ENCODE measurements around the gene DSCAML1. TPM values are rescaled to one million over a fixed set of nuclear protein-coding genes. Genes with fewer than 3 reads are reported as not detected.

DSCAML1 gene
- total RNA-seq, 1 donor from 2014 or later, result not detected

DNA sequence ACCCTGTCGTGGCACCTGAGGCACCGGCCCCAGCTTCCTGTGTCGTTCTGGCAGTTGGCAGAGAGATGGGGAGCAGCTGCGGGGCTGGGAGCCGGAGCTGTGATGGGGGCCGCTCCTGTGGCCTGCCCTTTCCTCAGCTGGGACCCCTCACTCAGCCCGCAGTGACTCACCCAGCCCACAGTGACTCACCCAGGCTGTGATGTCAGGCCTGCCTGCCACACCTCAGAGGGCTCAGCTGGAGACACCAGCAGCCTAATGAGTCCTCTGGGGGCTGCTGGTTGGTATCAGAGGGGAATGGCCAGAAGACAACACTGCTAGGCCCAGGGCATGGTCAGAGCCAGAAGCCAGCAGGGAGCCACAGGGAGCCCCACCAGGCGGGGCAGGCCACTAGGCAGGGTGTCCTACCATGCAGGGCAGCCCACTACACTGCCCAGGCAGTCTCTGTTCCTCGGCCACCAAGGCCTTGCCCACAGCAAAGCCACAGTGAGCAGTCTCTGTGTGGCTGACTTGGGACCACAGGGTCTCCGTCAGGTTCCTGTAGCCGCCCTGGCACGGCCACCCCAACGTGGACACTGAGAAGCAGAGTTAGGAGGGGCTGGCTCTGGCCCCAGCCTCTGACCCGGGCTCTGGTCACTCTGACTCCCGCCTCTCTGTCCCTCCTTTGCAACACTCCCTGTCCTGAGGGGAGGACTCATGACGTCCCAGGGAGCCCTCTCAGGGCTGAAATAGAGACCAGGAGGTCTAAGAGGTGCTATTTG is 31.8 kb upstream of the DSCAML1 start:
- Histone ChIP-seq H3K9me3 (no peaks in the 10 kb centered on the region), H3K4me3 (no peak overlapping the region), H3K27ac (no peak overlapping the region), H3K4me1 (no peaks in the 10 kb centered on the region), H3K36me3 (no peaks in the 10 kb centered on the region), H3K27me3 (no peaks in the 10 kb centered on the region)
- TF ChIP-seq, protein P1, sequence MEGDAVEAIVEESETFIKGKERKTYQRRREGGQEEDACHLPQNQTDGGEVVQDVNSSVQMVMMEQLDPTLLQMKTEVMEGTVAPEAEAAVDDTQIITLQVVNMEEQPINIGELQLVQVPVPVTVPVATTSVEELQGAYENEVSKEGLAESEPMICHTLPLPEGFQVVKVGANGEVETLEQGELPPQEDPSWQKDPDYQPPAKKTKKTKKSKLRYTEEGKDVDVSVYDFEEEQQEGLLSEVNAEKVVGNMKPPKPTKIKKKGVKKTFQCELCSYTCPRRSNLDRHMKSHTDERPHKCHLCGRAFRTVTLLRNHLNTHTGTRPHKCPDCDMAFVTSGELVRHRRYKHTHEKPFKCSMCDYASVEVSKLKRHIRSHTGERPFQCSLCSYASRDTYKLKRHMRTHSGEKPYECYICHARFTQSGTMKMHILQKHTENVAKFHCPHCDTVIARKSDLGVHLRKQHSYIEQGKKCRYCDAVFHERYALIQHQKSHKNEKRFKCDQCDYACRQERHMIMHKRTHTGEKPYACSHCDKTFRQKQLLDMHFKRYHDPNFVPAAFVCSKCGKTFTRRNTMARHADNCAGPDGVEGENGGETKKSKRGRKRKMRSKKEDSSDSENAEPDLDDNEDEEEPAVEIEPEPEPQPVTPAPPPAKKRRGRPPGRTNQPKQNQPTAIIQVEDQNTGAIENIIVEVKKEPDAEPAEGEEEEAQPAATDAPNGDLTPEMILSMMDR (IDR thresholded peaks at IDR 0.05), result no peak
- DNase-seq (ENCODE audit: low spot score in 2 of 2), result peak in 1 of 2 donors; percentile 73
- intact Hi-C loops (cut with DNase I), result no loop called here

DNA sequence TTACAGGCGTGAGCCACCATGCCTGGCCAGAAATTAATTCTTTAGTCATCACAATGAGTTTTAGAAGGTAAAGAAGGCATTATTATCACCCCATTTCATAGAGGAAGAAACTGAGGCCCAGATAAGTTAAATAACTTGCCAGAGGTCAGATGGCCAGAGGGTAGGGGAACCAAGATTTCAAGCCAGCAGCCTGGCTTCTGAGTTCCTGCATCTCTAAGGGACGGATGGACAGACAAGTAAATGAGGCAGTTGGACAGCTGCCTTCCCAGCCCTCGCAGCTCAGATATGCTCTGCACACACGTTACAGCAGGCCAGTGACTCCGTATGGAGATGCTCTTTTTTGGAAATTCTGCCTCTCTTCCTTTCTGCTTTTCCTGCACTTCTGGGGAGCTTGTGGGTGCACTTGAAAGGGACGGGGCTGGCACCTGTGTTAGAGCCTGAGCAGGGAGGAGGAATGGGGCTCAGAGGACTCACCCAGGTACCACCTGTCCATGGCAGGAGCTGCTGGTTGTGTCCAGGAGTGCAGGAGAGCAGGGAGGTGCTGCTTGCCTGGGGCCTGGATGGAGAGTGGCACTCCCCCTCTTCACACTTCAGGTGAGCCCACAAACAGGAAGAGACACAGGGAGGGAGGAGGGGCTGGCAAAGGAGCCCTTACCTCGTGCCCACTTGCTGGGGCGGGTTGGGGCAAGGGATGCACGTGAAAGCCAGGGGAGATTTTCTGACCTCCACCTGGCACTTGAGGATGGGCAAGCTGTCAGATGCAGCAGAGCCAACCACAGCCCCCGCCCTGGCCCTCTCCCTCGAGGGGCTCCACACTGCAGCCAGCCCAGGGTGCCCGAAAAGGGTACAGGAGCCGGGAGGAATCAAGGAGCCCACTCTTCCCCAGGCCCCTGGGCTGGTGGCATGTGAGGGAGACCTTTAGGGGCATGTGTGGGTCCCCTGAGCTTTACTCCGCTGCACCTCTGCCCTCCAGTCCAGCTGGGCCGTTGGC is 30.8 kb upstream of the DSCAML1 start:
- intact Hi-C loops (cut with DNase I), result no loop called here
- H3K27ac ChIP-seq, result no peak overlapping the region
- H3K4me3 ChIP-seq, result no peak overlapping the region
- no peaks in the 10 kb centered on the region for H3K36me3 ChIP-seq
- H3K27me3 ChIP-seq, result no peaks in the 10 kb centered on the region
- H3K9me3 ChIP-seq, result no peaks in the 10 kb centered on the region
- DNase-seq (ENCODE audit: low spot score in 2 of 2), result peak in 1 of 2 donors; percentile 37
- no peaks in the 10 kb centered on the region for H3K4me1 ChIP-seq
- TF ChIP-seq, protein P1 (IDR thresholded peaks at IDR 0.05), result no peak

DNA sequence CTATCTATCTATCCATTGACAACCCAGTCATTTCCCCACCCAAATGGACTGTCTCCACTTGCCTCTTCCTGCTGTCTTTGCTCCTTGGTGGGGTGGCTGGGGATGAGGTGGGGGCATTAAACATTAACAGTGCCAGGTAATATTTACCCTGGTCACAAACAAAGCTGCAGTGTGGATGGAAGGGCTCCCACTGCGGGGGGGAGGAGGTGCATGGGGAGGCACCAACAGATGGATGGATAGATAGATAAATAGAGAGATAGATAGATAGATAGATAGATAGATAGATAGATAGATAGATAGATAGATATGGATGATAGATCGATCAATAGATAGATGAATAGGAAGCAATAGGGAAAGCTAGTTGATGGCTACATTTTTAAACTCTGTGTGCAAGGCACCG is 29.8 kb upstream of the DSCAML1 start:
- TF ChIP-seq, protein P1 (IDR thresholded peaks at IDR 0.05), result no peak
- no peaks in the 10 kb centered on the region for H3K9me3 ChIP-seq
- H3K4me1 ChIP-seq, result no peaks in the 10 kb centered on the region
- intact Hi-C loops (cut with DNase I), result no loop called here
- H3K36me3 ChIP-seq, result no peaks in the 10 kb centered on the region
- H3K27me3 ChIP-seq, result no peaks in the 10 kb centered on the region
- no peak overlapping the region for H3K27ac ChIP-seq
- DNase-seq (ENCODE audit: low spot score in 2 of 2), result peak in 1 of 2 donors; percentile 15
- H3K4me3 ChIP-seq, result no peak overlapping the region

DNA sequence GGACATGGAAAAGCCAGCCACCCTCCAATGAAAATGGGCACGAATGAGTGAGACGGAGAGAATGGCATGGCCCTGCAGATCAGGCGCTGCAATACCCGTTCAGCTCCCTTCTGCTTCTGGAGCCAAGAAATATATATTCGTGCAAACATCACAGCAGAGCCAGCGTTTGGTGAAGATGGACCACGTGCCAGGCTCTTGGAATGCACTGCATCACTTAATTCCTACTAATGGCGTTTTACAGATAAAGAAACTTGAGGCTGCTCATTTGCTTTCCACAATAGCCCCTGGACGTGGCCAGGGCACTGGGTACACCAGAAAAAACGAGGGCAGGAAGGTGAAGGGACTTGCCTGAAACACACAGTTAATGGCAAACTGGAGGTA is 29.2 kb upstream of the DSCAML1 start:
- Histone ChIP-seq H3K9me3 (no peaks in the 10 kb centered on the region), H3K27ac (no peak overlapping the region), H3K27me3 (no peaks in the 10 kb centered on the region), H3K4me1 (no peaks in the 10 kb centered on the region), H3K4me3 (no peak overlapping the region), H3K36me3 (no peaks in the 10 kb centered on the region)
- DNase-seq (ENCODE audit: low spot score in 2 of 2), result peak in 1 of 2 donors; percentile 46
- intact Hi-C loops (cut with DNase I), result no loop called here
- TF ChIP-seq, protein P1 (IDR thresholded peaks at IDR 0.05), result no peak

GRCh38 chr11:117825538-117826189 is 28.6 kb upstream of the DSCAML1 start:
- intact Hi-C loops (cut with DNase I), result no loop called here
- Histone ChIP-seq H3K27me3 (no peaks in the 10 kb centered on the region), H3K4me3 (no peak overlapping the region), H3K9me3 (no peaks in the 10 kb centered on the region), H3K4me1 (no peaks in the 10 kb centered on the region), H3K36me3 (no peaks in the 10 kb centered on the region), H3K27ac (no peak overlapping the region)
- peak in 1 of 2 donors; percentile 21 for DNase-seq (ENCODE audit: low spot score in 2 of 2)
- TF ChIP-seq, protein P1 (IDR thresholded peaks at IDR 0.05), result no peak

Data from ascending aorta (tissue), 2 donors.